Natural killer cell (primary cell): ENCODE results near the gene LRRC32. TPM values are rescaled to one million over a fixed set of nuclear protein-coding genes. Genes with fewer than 3 reads are reported as not detected.

Experiments
- ATAC-seq, 3 donors: fragments of 150-1000 bp in 2 of 3; fragments of 200-7000 bp in 1 of 3; cut with Tn5 transposase; 1 replicate in 1 of 3; 2 replicates in 2 of 3; pipeline ENCODE4 v1.10.0; 2021; ENCODE audit warnings: mild to moderate bottlenecking in 2 of 3, moderate library complexity in 2 of 3
- DNase-seq, 2 donors: peaks; one replicate each; pipeline versions ENCODE4 v3.0.0 to v3.0.0-alpha.2; 2013 to 2021; ENCODE audit warnings: mixed read lengths in 1 of 2
- H3K27ac ChIP-seq: one replicate; pipeline ENCODE4 v1.5.1; 2013; ENCODE audit warnings: mild to moderate bottlenecking, low read length
- H3K27me3 ChIP-seq: one replicate; pipeline ENCODE4 v1.6.1; 2013; ENCODE audit warnings: low read length; ENCODE audit not compliant: control insufficient read depth, insufficient read depth
- H3K36me3 ChIP-seq: one replicate; pipeline ENCODE4 v1.6.1; 2013; ENCODE audit warnings: low read length; ENCODE audit not compliant: control insufficient read depth, insufficient read depth
- H3K4me1 ChIP-seq: one replicate; pipeline ENCODE4 v1.6.1; 2013; ENCODE audit warnings: low read length; ENCODE audit not compliant: control insufficient read depth, insufficient read depth
- H3K4me3 ChIP-seq: one replicate; pipeline ENCODE4 v1.5.1; 2013; ENCODE audit warnings: low read length
- H3K9me3 ChIP-seq: one replicate; pipeline ENCODE4 v1.6.1; 2013; ENCODE audit warnings: low read length; ENCODE audit not compliant: control insufficient read depth, insufficient read depth
- H3K27ac Mint-ChIP-seq, 2 donors: one replicate each; pipeline ENCODE4 v1.8.0; 2022; ENCODE audit warnings: mild to moderate bottlenecking in 2 of 2, mixed read lengths in 2 of 2, moderate library complexity in 1 of 2
- H3K27me3 Mint-ChIP-seq, 2 donors: one replicate each; pipeline ENCODE4 v1.8.0; 2022; ENCODE audit warnings: low read depth in 2 of 2, mixed read lengths in 2 of 2
- H3K36me3 Mint-ChIP-seq: one replicate; pipeline ENCODE4 v1.8.0; 2022; ENCODE audit warnings: mixed read lengths
- H3K4me1 Mint-ChIP-seq, 2 donors: one replicate each; pipeline ENCODE4 v1.8.0; 2022; ENCODE audit warnings: mixed read lengths in 2 of 2
- H3K4me3 Mint-ChIP-seq: one replicate; pipeline ENCODE4 v1.8.0; 2022; ENCODE audit warnings: mild to moderate bottlenecking, moderate library complexity, mixed read lengths
- H3K9me3 Mint-ChIP-seq, 2 donors: one replicate each; pipeline ENCODE4 v1.8.0; 2022; ENCODE audit warnings: mixed read lengths in 2 of 2
- CTCF ChIP-seq: fragments of 200-600 bp; IDR thresholded peaks from one replicate; pipeline ENCODE4 v1.8.0; 2022; ENCODE audit warnings: antibody characterized with exemption
- WGBS: methylation state at CpG from one replicate; pipeline ENCODE4 v1.1.7; 2013; ENCODE audit warnings: missing lambda C conversion rate; ENCODE audit not compliant: insufficient coverage; 5-methylcytosine and 5-hydroxymethylcytosine counted together
- intact Hi-C: fragments of 100-400 bp; cut with micrococcal nuclease; formaldehyde crosslinking; loops from one replicate; pipeline ENCODE4 v1.14.2; 2022
- total RNA-seq, 4 donors: library from RNA; stranded (reverse); fragments of 120-200 nt in 1 of 4; gene quantifications; one replicate each; pipeline versions ENCODE4 v1.2.3 to v1.2.4, GENCODE V29; 2013 to 2022

Gene LRRC32
- total RNA-seq, 3 donors from 2014 or later (not counting 1 experiment from before 2014, with no cell fraction given): 0.14 to 1.4 (median 1.4) TPM

GRCh38 chr11:76701294-76702040 is 30.9 kb upstream of the LRRC32 start:
- no peak overlapping the region for H3K4me3 Mint-ChIP-seq
- no peaks in the 10 kb centered on the region for H3K9me3 ChIP-seq
- H3K36me3 ChIP-seq: no peaks in the 10 kb centered on the region
- 91% methylated on average over 6 of the region's 7 CpGs for WGBS
- intact Hi-C loops: no loop called here
- no peaks in the 10 kb centered on the region for H3K4me1 Mint-ChIP-seq
- DNase-seq (no peak), ATAC-seq (no peak)
- no peak overlapping the region for H3K27ac ChIP-seq
- H3K27me3 ChIP-seq: no peaks in the 10 kb centered on the region
- no peak overlapping the region for H3K27ac Mint-ChIP-seq
- H3K4me3 ChIP-seq: no peak overlapping the region
- no peaks in the 10 kb centered on the region for H3K36me3 Mint-ChIP-seq
- no peak for TF ChIP-seq CTCF
- H3K9me3 Mint-ChIP-seq: no peaks in the 10 kb centered on the region
- peaks cover 0 to 4% of the 10 kb centered on the region in 2 donors for H3K27me3 Mint-ChIP-seq
- H3K4me1 ChIP-seq: no peaks in the 10 kb centered on the region

- no peak overlapping the region for H3K4me3 Mint-ChIP-seq
- ATAC-seq: no peak
These were observed 29.9 kb upstream of the LRRC32 start for GRCh38 chr11:76700177-76701100.

GRCh38 chr11:76699451-76700091 is 29.0 kb upstream of the LRRC32 start:
- DNase-seq (no peak), ATAC-seq (no peak)
- H3K4me1 ChIP-seq: no peaks in the 10 kb centered on the region
- H3K4me3 ChIP-seq: no peak overlapping the region
- intact Hi-C loops: no loop called here
- Mint-ChIP-seq H3K27me3 (peaks cover 0 to 2% of the 10 kb centered on the region in 2 donors), H3K4me1 (peaks cover 0 to 8% of the 10 kb centered on the region in 2 donors), H3K27ac (no peak overlapping the region), H3K4me3 (no peak overlapping the region), H3K36me3 (no peaks in the 10 kb centered on the region), H3K9me3 (no peaks in the 10 kb centered on the region)
- H3K36me3 ChIP-seq: no peaks in the 10 kb centered on the region
- no peak for TF ChIP-seq CTCF
- 89% methylated on average over 2 of the region's 3 CpGs for WGBS
- no peaks in the 10 kb centered on the region for H3K27me3 ChIP-seq
- H3K9me3 ChIP-seq: no peaks in the 10 kb centered on the region
- H3K27ac ChIP-seq: no peak overlapping the region

More at GRCh38 chr11:76700177-76701100, 29.9 kb upstream of the LRRC32 start:
- Histone ChIP-seq H3K4me1 (no peaks in the 10 kb centered on the region), H3K27ac (no peak overlapping the region), H3K36me3 (no peaks in the 10 kb centered on the region), H3K4me3 (no peak overlapping the region), H3K27me3 (no peaks in the 10 kb centered on the region), H3K9me3 (no peaks in the 10 kb centered on the region)
- TF ChIP-seq CTCF: no peak
- DNase-seq: no peak
- peaks cover 0 to 6% of the 10 kb centered on the region in 2 donors for H3K4me1 Mint-ChIP-seq
- WGBS: 41% methylated on average over 16 of the region's 16 CpGs
- no peak overlapping the region for H3K27ac Mint-ChIP-seq
- intact Hi-C loops: no loop called here
- H3K27me3 Mint-ChIP-seq: peaks cover 0 to 4% of the 10 kb centered on the region in 2 donors
- H3K36me3 Mint-ChIP-seq: no peaks in the 10 kb centered on the region
- no peaks in the 10 kb centered on the region for H3K9me3 Mint-ChIP-seq
